ENCODE measurements around the gene SPDYE4.
A peak's percentile ranks its signal among the peaks of the same experiment; 100 is the strongest.

SPDYE4 gene

DNA sequence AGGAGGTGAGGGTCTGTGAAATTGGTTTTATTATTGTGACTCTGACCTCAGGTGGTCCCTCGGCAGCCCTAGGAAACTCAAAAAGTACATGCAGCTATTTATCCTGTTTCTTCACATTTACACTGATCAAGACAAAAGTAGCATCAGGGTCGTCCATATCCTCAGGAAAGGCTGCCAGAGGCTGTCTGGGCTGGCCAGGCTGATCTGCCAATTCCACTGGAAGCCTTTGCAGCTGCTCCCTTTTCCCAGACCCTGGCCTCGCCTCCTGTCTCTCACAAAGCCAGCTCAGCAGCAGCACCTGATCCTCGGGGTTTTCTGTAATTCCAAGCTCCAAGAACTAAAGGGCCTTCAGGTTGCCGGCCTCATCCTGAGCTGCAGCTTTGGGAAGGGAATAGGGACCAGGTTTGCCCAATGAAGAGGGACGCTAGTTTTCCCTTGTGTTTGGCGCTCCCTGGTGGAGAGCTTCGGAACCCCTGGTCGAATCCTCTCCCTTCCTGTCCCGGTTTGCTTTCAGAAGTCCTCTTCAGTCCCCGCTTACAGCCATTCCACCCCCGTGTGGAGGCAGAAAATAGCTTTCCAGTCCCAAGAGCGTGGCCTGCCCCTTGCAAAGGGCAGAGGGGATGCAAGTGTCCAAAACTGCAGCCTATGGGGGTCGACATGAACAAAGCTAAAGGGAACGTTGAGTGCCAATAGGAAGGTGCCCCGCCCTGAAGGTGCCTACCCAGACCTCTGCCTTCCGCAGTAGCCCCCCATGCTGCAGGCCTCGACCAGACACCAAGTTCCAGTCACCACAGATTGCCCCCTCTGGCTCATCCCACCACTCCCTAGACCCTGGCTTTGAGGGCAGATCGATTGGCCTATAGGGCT lies 27.4 kb upstream of the SPDYE4 start:
- DNase-seq (ENCODE audit: low read depth): peak; percentile 43

DNA sequence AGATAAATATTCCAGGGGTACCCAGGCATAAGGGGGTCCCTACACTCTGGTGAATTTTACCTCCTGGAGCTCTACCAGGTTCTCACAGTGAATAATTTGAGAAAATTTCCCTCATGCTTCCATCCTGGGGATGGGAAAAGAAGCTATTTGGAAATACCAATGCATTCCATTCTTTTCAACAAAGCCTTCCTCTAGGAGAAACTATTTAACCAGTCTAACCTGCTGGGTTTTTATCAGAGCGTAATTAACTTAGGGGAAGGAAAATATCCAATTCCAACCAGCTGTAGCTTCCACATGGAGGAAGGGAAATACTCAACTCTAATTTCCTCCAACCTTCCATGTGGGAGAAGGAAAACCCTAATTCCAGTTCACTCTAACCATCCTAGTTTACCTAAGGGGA lies 23.8 kb upstream of the SPDYE4 start:
- no peak for DNase-seq (ENCODE audit: low read depth)

DNA sequence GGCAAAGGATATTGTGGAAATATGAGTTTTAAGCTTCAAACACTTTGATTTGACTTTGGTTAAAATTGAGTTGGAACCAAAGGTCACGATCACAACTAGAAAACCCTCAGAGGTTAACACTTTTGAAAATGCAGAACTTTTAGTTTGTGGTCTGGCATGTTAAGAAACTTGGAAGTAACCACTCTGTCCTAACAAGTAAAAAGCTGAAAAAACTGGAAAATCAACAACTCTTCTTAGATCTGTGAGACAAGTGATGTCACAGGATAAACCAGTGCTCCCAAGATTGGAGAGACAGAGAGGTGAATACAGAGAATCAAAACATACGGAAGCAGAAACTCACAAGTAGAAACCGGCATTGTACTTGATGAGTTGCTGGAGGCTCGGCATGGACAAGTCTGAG lies 23.4 kb upstream of the SPDYE4 start:
- no peak for DNase-seq (ENCODE audit: low read depth)

DNA sequence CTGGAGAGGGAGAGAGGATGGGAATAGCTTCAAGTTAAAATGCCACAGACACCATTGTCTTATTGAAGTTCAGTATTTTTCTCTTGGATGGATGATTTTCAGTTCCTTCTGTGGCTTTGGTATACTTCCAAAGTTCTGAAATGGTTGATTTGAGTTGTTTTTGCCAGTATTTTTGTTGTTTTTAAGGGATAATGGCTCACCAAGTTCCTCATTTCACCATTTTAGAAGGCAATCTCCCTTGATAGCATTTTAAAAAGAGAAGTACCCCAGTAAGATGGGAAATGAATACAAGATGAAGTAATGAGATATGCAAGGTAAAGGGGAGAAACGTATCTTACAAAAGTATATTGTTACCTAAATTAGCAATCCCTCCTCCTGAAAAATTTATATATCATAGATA lies 18.5 kb upstream of the SPDYE4 start:
- no peak for DNase-seq (ENCODE audit: low read depth)

DNA sequence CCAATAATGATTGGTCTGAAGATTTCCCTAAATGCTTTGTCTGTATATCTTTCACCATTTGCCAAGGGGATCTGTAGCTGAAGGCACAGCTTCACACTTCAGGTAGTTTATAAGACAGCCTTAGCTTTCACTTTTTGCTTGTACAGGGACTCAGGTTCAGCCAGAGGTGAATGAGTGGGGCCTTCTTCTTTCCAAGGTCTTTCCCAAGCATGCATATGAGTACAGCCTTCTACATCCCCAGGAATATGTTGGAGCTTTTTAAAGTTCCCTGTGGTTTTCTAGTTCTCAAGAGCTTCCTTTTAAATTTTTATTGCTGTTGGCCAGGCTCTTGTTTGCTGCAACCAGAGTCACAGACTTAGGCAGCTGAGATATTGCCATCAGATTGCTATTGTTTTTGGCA lies 17.9 kb upstream of the SPDYE4 start:
- DNase-seq (ENCODE audit: low read depth): no peak

DNA sequence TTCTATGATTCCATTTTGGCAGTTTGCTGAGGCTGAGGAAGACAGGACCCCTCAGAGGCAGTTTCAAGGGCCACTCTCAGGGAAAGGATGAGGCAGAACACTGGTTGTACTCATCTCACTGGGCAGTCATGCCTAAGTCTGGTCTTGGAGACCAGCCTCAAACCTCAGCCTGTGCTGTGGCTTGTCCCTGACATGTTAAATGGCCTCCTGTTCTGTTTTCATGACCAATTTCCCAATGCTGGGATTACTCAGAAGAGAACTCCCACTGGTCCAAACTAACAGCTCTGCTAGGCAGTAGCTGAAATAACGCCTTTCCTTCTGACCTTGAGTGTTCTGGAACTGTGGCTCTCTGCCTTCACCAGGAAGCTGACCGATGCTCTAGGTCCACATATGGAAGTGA lies 8.4 kb upstream of the SPDYE4 start:
- DNase-seq (ENCODE audit: low read depth): no peak

DNA sequence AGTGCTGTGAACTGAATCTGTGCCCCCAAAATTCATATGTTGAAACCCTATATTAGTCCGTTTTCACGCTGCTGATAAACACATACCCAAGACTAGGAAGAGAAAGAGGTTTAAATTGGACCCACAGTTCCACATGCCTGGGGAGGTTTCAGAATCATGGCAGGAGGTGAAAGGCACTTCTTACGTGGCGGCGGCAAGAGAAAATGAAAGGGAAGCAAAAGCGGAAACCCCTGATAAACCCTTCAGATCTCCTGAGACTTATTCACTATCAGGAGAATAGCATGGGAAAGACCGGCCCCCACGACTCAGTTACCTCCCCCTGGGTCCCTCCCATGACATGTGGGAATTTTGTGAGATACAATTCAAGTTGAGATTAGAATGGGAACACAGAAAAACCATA lies 3.7 kb upstream of the SPDYE4 start:
- DNase-seq (ENCODE audit: low read depth): no peak

DNA sequence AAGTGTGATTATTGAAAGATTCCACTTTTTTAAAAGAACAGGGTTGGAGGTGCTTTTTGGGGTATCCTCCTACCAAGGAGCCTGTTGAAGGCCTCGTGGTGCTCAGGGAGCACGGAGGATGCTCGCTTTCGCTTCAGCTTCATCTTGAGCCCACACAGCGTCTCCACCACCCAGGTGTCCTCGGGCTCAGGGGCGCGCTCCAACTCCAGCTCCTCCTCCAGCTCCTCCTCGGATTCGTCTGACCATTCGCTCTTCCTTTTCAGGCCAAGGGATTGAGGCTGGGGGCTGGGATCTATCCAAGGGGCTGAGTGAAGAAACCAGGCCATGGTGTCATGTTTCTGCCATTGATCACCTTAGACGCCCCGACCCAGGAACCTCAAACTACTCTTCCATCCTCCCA lies 1.2 kb downstream of the SPDYE4 start:
- DNase-seq (ENCODE audit: low read depth): no peak

DNA sequence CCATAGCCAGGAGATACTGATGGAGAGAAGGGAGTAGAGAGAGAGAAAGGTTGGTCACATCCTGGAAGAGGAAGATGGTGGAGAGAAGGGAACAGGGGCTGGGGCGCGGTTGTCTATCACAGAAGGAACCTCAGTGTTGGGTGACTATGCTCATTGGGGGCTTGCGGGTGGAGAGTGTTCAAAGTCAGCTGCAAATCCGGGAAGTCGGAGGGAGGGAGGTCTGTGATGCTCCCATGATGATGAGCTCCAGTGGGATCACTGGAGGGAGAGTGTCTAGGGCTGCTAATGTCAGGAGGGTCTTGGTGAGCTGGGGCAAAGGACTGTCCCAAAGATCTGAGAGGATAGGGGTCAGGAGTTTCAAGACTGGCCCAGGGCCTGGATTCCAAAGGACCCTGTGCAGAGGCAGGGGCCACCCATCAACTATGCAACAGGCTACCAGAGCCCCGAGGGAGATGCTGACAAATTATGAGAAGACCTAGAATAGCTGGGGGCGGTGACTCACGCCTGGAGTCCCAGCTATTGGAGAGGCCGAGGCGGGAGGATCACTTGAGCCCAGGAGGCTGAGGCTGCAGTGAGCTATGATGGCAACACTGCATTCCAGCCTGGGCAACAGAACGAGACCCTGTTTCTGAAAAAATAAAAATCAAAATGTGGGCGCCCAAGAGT lies 2.6 kb downstream of the SPDYE4 start:
- no peak for DNase-seq (ENCODE audit: low read depth)

DNA sequence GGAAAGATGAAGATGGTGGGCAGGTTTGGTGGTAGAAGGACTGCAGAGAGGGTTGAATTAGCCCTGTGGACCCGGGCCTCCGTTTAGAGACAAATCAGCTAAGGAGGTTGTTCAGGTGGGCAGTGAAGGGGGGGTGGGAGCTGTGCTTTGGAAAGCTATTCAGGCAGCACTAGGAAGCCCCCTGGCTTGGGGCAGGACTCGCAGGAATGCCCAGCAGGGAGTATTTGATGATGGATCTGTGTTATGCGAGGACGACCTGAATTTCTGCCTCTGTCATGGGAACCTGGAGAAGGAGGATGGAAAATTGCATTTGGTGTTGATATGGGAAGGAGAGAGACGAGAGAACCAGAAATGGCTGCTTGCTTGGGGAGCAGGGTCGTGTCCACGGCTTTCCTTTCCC lies 3.5 kb downstream of the SPDYE4 start:
- DNase-seq (ENCODE audit: low read depth): no peak

DNA sequence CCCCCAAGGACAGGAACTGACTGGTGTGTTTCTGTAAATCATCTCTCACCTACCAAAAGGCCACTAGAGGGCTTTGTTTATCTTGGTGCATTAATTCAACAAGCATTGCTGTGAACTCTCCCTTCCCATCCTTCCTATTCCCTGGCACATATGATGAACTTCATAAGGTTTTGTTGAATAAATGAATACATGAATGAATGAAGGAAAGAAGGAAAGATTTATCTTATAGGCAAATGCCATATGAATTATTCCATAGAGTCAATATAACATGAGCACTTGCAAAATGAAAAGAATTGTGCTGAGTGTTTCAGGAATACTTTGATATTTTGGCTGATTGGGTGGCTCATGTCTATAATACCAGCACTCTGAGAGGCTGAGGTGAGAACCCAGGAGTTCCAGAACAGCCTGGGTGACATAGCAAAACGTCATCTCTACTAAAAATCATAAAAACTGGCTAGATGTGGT lies 4.3 kb downstream of the SPDYE4 start:
- no peak for DNase-seq (ENCODE audit: low read depth)

DNA sequence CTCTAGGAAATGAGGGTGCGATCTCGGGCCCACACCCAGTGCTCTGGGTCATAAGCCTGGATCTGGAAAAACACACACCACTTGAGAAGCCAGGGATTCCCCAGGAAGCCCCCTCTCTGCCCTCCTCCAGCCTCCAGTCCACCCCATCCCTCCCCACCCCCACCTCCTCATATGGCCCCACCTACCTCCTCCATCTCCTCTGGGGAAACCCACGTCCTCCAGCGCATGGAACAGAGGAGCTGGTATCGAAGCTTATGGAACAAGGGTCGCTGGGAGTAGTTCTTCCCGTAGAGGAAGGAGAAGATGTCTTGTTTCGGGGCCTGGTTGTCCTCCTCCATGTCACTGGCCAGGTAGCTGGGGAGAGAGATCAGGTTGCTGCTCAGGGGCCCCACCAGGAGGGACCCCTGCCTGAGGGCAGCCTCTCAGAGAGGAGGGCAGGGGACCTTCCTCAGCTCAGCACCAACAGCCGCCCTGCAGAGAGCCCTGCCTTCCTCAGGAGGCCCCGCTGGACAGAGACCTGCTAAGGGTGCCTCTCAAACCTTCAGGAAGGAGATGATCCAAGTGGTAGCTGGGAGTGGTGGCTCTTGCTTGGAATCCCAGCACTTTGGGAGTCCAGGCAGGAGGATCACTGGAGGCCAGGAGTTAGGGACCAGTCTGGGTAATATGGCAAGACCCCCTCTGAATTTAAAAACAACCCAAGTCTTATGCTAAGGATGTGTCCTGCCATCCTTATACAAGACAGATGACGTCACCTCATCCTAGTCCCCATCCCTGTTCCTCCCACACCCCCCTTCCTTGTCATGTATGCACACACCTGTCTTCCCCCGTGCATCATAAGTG lies 5.0 kb downstream of the SPDYE4 start:
- no peak for DNase-seq (ENCODE audit: low read depth)

DNA sequence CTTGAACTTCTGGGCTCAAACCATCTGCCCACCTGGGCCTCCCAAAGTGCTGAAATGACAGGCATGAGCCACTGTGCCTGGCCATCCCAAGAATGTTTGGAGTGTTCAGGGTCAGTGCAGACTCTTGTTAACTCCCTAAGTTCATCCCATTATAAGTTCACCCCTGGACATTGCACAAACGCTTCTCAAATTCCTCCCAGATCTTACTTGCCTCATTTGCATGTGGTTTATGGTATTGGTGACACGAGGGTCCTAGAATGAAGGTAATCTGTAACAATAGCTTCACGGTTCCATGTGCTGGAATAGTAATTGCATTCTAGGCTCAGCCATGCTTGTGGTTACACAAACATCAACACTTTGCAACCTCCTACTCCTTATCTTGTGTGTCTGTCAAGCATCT lies 8.7 kb downstream of the SPDYE4 start:
- DNase-seq (ENCODE audit: low read depth): no peak

DNA sequence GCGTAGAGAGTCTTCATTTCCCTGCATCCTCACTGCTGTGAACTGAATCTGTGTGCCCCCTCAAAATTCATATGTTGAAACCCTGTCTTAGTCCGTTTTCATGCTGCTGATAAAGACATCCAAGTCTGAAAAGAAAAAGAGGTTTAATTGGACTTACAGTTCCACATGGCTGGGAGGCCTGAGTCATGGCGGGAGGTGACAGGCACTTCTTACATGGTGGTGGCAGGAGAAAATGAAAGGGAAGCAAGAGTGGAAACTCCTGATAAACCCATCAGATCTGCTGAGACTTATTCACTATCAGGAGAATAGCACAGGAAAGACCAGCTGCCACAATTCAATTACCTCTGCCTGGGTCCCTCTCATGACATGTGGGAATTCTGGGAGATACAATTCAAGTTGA lies 10.6 kb downstream of the SPDYE4 start:
- DNase-seq (ENCODE audit: low read depth): no peak

DNA sequence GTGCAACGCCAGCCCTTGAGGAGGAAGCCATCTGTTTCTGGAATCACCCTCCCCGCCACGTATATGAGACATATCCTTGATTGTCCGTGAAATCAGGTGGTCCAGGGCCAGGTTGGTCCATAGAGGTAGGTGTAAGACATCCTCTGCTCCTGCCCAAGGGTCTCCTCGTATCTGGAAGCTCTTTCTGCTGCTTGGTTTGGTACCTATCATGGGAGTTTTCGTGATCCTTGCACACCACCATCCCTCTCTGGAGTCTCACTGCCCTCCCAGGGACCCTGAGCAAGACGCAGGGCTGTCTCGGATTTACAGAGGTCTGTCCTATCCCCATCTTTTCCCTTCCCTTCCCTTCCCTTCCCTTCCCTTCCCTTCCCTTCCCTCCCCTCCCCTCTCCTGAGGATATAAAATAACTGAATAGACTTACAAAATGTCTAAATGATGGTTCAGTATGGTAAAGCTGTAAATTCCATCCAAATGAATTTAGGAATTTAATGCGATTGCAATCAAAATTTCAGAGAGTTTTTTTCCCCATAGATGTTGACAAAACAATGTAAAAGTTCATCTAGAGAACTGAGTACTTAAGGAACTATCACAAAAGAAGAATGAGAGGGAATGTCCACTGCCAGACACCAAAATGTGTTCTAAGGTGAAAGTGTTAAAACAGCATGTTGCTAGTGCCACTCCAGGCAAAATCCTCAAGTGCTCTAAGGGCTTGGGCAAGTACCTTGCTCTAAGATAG lies 11.7 kb downstream of the SPDYE4 start:
- DNase-seq (ENCODE audit: low read depth): no peak

DNA sequence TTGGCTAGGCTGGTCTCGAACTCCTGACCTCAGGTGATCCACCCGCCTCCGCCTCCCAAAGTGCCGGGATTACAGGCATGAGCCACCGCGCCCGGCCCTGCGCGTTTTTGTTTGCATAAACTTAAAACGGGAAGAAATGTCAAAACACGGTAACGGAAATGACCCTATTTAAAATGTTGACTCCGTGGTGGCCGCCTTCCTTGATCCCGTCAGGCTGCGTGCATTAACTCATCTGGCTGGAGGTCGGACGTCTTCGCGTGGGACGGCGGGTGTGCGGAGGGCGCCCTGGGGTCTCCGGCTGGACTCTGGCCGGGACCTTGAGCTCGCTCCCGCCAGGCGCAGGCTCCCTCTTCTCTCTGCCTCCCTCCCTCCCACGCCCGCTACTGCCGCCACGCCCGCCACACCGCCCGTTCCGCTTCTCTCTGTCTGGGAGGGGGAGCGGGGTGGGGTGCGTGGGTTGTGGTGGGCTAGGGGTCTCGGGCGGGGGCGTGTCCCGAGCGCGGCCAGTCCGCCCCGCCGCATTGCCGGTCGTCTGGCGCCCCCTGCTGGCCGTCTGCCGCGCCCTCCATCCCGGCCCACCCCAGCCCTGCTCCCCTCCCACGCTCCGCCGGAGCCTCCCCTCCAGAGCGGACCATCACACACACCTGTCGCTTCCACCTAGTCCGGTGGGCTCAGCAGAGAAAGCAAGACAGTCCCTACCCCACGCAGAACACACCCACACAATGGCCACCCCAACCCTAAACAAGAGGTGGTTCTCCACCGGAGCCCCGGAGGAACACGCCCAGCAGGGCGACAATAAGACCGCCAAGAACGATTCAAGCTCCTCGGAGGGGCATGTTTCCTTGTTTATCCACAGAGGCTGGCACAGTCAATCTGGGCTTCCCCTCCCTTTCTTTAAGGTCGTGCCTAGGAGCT lies 12.5 kb downstream of the SPDYE4 start:
- peak; percentile 67 for DNase-seq (ENCODE audit: low read depth)

DNA sequence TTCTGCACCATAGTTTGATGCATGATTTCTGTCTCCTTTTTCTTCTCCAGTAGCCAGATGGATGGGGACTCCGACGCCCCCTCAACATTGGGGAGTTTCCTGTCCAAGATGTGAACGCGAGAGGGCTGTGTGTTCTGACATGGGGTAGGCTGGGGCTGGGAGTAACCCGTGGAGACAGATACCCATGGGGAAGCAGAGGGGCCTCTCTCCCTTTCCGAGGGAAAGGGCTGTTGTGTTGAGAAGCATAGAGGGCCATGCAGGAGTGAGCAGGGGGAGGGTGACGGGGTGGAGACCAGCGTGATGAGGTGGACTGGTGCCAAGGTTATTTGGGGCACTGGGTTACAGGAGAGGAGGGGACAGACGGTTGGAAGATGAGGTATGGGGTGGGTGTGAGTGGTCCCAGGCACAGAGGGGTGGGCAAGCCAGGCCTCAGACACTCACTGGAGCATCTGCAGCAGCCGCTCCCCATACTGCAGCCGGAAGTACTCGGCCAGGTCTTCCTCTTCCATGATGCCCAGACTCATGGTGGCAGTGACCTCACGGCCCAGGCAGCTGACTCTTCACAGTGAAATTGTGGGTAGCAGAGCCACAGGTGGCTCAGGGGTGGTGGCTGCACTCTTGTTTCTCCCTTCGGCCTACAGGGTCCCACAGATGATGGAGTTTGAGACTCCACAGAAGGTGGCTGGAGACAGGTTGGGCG lies 14.1 kb downstream of the SPDYE4 start:
- no peak for DNase-seq (ENCODE audit: low read depth)

DNA sequence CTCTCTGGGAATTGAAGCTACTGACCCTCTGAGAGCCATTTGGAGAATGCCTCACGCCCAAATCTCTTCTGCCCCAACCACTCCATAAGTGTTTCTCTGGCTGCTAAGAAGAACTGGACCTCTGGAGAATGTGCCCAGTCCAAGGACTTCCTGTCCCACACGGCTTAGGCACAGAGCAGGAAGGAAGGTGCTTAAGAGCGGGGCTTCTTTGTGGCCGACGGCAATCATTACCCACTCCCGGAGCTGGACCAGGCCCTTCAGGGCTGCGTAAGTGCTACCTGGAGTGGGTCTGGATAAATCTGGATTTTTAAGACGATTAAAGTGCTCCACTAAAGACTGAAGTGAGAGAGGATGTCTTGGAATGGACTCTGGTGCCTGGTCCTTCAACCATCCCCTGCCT lies 15.5 kb downstream of the SPDYE4 start:
- DNase-seq (ENCODE audit: low read depth): no peak

DNA sequence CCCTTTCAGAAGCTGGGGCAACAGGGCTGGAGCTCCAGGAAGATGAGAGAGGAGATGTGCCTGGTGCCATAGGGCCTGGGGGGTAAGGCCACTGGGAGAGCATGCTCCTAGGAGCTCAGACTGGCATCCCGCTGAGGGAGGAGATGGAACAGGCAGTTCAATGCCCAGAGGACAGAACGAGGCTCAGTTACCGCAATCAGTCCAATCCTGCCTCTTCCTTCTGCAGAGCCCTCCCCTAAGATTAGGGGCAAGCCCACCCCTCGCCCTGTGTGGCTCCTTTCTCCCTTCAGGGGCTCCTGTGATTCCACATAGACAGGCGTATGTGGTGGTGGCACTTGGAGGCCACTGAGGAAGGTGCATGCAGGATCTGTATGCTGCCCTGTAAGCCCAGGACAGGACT lies 16.1 kb downstream of the SPDYE4 start:
- DNase-seq (ENCODE audit: low read depth): no peak

DNA sequence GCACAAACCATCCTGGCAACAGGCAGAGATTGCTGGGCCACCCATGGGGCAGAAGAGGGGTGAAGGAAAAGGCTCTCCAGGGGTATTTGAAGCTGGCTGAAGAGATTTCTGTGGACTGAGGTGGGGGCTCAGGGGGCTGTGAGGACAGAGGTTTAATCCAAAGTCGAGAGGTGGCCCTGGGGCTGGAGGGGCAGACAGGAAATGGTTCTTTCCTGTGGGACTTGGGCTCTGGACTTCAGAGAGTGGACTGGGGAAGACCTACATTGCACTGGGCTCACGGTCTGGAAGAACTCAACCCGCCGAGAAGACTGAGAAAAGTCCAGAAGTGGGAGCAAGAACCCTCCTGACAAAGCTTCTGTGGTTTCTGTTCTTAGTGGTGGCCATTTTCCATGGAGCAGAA lies 16.6 kb downstream of the SPDYE4 start:
- DNase-seq (ENCODE audit: low read depth): no peak

Data from stimulated activated CD8-positive, alpha-beta memory T cell treated with anti-CD3 and anti-CD28 coated beads, Interleukin-15, amount 100 ng/mL, for 1 hour (primary cell).